ENCODE data around the gene MED15.

DNA sequence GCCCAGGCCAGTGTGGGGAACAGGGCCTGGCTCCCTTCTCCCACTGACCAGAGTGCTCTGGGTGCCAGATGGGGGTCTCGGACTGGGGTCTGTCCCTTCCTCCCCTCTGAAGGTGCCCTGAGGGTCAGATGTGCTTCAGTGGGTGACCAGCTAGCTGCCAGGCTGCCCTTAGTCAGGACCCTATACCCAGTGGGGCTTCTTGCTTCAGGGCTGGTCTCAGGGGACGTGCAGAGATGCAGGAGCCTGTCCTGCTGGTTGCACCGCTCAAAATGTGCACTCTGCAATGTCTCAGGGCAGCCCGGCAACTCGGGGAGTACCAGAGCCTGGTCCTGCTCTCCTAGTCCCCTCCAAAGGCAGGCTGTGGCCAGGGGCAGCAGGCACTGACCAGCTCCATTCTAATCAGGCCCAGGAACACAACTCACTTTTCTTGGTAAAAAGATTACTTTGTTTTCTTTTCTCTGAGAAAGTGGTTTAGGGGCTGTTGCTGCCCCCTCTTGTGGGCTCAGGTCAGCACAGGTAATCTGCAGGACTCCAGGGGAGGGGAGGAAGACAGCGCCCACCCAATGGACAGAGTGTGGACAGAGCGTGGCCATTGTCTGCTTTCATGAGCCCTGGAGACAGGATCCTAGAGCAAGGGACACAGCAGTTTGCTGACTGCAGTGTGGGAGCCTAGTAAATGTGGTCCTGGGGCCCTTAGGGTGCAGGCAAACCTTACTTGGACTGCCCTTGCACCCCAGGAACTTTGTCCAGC lies 80.9 kb downstream of the MED15 start:
- no peak for TF ChIP-seq POLR2AphosphoS5 (IDR thresholded peaks at IDR 0.05; ENCODE audit: borderline replicate concordance, low read depth, low read length)
- TF ChIP-seq EZH2 (IDR thresholded peaks at IDR 0.05), result no peak
- TF ChIP-seq FOXP2 (optimal IDR thresholded peaks at IDR 0.05; ENCODE audit: control extremely low read depth, extremely low read length, insufficient read depth), result no peak

Data from SK-N-MC (cell line).